HepG2 (cell line): ENCODE data around the gene PNKP. TPM values are rescaled to one million over a fixed set of nuclear protein-coding genes. Genes with fewer than 3 reads are reported as not detected.

Experiments
- ATAC-seq: fragments of 200-7000 bp; cut with Tn5 transposase; 3 replicates; pipeline ENCODE4 v1.9.1; 2020; ENCODE audit warnings: mild to moderate bottlenecking, moderate library complexity
- BruUV-seq: library from RNA; stranded (reverse); fragments of 400-500 nt; replicated peaks from 2 replicates; lab custom pipeline; 2021; lab: Mats Ljungman, UMichigan
- CTCF ChIA-PET: fragments of 300-600 bp; formaldehyde crosslinking; extraction: SDS; loops from one replicate; lab custom pipeline; 2021; ENCODE audit warnings: low total read pairs, inconsistent platforms, low intra/inter-chr PET ratio; lab: Yijun Ruan, JAX
- POLR2A ChIA-PET: fragments of 350-600 bp; sonication (Branson Sonifier 250); formaldehyde crosslinking; loops from one replicate; lab custom pipeline; 2020; ENCODE audit warnings: antibody characterized with exemption, inconsistent platforms; lab: Yijun Ruan, JAX
- DNase-seq: peaks from one replicate; pipeline ENCODE4 v3.0.0-alpha.2; 2015; ENCODE audit warnings: low spot score
- FAIRE-seq: peaks from 3 replicates; lab custom pipeline; 2011; peaks lifted over from hg19 to GRCh38; lab: Jason Lieb, UNC
- H2AFZ ChIP-seq: one replicate; pipeline ENCODE4 v1.6.1; 2011; ENCODE audit warnings: low read length, inconsistent platforms
- H3K27ac ChIP-seq: fragments of 300-600 bp; 3 replicates; pipeline ENCODE4 v1.8.0; 2011; ENCODE audit warnings: mixed run types, mild to moderate bottlenecking, mixed read lengths, low read length, inconsistent platforms; ENCODE audit not compliant: insufficient read depth; ENCODE audit errors: extremely low read length
- H3K27me3 ChIP-seq, 2 experiments: fragments of 200-600 bp in 1 of 2; 2 replicates in 1 of 2; 3 replicates in 1 of 2; pipeline versions ENCODE4 v1.6.0 to v1.8.0; 2011; ENCODE audit warnings: low read length in 2 of 2, mild to moderate bottlenecking in 2 of 2, moderate library complexity in 2 of 2, inconsistent platforms in 1 of 2; ENCODE audit not compliant: insufficient read depth in 2 of 2, control insufficient read depth in 1 of 2
- H3K36me3 ChIP-seq, 2 experiments: fragments of 200-600 bp in 1 of 2; replicated peaks in 1 of 2; 2 replicates in 1 of 2; 3 replicates in 1 of 2; pipeline versions ENCODE4 v1.5.1 to v1.8.0; 2011; ENCODE audit warnings: low read length in 2 of 2, inconsistent platforms in 1 of 2; ENCODE audit not compliant: insufficient read depth in 2 of 2, control insufficient read depth in 1 of 2
- H3K4me1 ChIP-seq: 2 replicates; pipeline ENCODE4 v1.5.1; 2012; ENCODE audit warnings: low read length, inconsistent platforms; ENCODE audit not compliant: insufficient read depth
- H3K4me2 ChIP-seq: 2 replicates; pipeline ENCODE4 v1.6.0; 2011; ENCODE audit warnings: low read depth, low read length, inconsistent platforms
- H3K4me3 ChIP-seq, 3 experiments: fragments of 200-600 bp in 1 of 3; sonication (generic), shearing (Covaris generic) in 1 of 3; replicated peaks in 1 of 3; 2 replicates each; pipeline ENCODE4 v1.5.1; 2011 to 2016; ENCODE audit warnings: low read length in 3 of 3, inconsistent platforms in 2 of 3, low read depth in 2 of 3, mild to moderate bottlenecking in 2 of 3, control low read depth in 1 of 3, mixed read lengths in 1 of 3; ENCODE audit not compliant: insufficient read depth in 1 of 3
- H3K79me2 ChIP-seq: one replicate; pipeline ENCODE4 v1.6.1; 2011; ENCODE audit warnings: low read length, inconsistent platforms; ENCODE audit not compliant: insufficient read depth
- H3K9ac ChIP-seq: 2 replicates; pipeline ENCODE4 v1.6.0; 2011; ENCODE audit warnings: mild to moderate bottlenecking, low read depth, low read length, inconsistent platforms; ENCODE audit not compliant: insufficient read depth
- H3K9me3 ChIP-seq: 2 replicates; pipeline ENCODE4 v1.5.1; 2012; ENCODE audit warnings: mild to moderate bottlenecking, low read length
- H4K20me1 ChIP-seq: 2 replicates; pipeline ENCODE4 v1.6.0; 2011; ENCODE audit warnings: inconsistent platforms, mild to moderate bottlenecking, low read length, moderate library complexity; ENCODE audit not compliant: insufficient read depth
- MAFF ChIP-seq: IDR thresholded peaks from 2 replicates; pipeline ENCODE4 v1.6.1; 2011; ENCODE audit warnings: low read depth, low read length, improper control_type of control experiment
- MAFK ChIP-seq, 2 experiments: IDR thresholded peaks in 1 of 2; conservative IDR thresholded peaks in 1 of 2; 2 replicates each; pipeline ENCODE4 v1.6.1; 2011; ENCODE audit warnings: improper control_type of control experiment in 2 of 2, low read length in 2 of 2
- SKIL ChIP-seq: sonication (generic); formaldehyde crosslinking; IDR thresholded peaks from 2 replicates; pipeline ENCODE4 v1.8.0; 2022; ENCODE audit warnings: missing genetic modification reagents, mild to moderate bottlenecking, moderate library complexity, borderline replicate concordance
- TBX2 ChIP-seq: sonication (generic); formaldehyde crosslinking; IDR thresholded peaks from 2 replicates; pipeline ENCODE4 v1.5.0; 2020; ENCODE audit warnings: missing genetic modification reagents, mild to moderate bottlenecking, borderline replicate concordance
- ZNF564 ChIP-seq: sonication (generic); formaldehyde crosslinking; IDR thresholded peaks from 2 replicates; pipeline ENCODE4 v1.8.1; 2023; ENCODE audit warnings: mild to moderate bottlenecking, missing genetic modification reagents
- ZNF878 ChIP-seq: sonication (generic); formaldehyde crosslinking; IDR thresholded peaks from 2 replicates; pipeline ENCODE4 v1.8.1; 2023; ENCODE audit warnings: mild to moderate bottlenecking, missing genetic modification reagents, moderate library complexity
- WGBS: methylation state at CpG from one replicate; pipeline ENCODE4 v1.1.6; 2017; ENCODE audit warnings: low lambda C conversion rate; 5-methylcytosine and 5-hydroxymethylcytosine counted together
- in situ Hi-C: cut with HindIII; loops from 2 replicates; pipeline ENCODE4 v1.10.0; 2017; ENCODE audit warnings: low pct_unique_long_range_greater_than_20kb; ENCODE audit not compliant: extremely low pct_ligation_motif_present
- intact Hi-C: fragments of 100-400 bp; cut with micrococcal nuclease; formaldehyde crosslinking; loops from one replicate; pipeline ENCODE4 v1.10.0; 2022; ENCODE audit not compliant: unreplicated experiment
- polyA plus RNA-seq, 8 experiments: library from polyadenylated mRNA; depleted of rRNA in 3 of 8; stranded (reverse) in 7 of 8; unstranded in 1 of 8; fragments of >200 nt; fragmentation: Illumina TruSeq in 4 of 8; extraction: Trizol in 4 of 8; gene quantifications; 2 replicates each; pipeline versions ENCODE4 v1.2.1 to v1.2.3, GENCODE V29; 2011 to 2016; ENCODE audit warnings: low read depth in 4 of 8, missing spikeins in 1 of 8, mixed read lengths in 1 of 8; ENCODE audit not compliant: insufficient read depth in 1 of 8
- total RNA-seq, 5 experiments: library from RNA; depleted of rRNA; stranded (reverse); fragments of >200 nt; fragmentation: Illumina TruSeq; extraction: Trizol; gene quantifications; 2 replicates each; pipeline ENCODE4 v1.2.3, GENCODE V29; 2016; ENCODE audit warnings: low read depth in 1 of 5

The PNKP gene
- total and polyA plus RNA-seq, 2 of the 13 experiments (the other 11 are each of a cell fraction or from before 2014, with no cell fraction given): 12.7 to 27.1 TPM

- TF ChIP-seq SKIL: no peak
Observed at GRCh38 chr19:49887037-49887664, 19.8 kb upstream of the PNKP start (continued).

GRCh38 chr19:49884760-49885159, 17.4 kb upstream of the PNKP start:
- intact Hi-C loops (no loop called here), in situ Hi-C loops (no loop called here)
- no peak overlapping the region for H3K4me2 ChIP-seq
- POLR2A ChIA-PET: no interaction called here
- CTCF ChIA-PET: no interaction called here
- no peaks in the 10 kb centered on the region for H3K27me3 ChIP-seq
- no peaks in the 10 kb centered on the region for H3K9me3 ChIP-seq
- DNase-seq (no peak), ATAC-seq (no peak), FAIRE-seq (no peak)
- H3K79me2 ChIP-seq: no peaks in the 10 kb centered on the region
- TF ChIP-seq TBX2: no peak
- TF ChIP-seq MAFF: peak; percentile 31; the same call in 1 of the 2 replicates
- TF ChIP-seq ZNF564 (CRISPR knock-in tag): no peak
- peak in 1 of 2 experiments; percentile 38; a peak in 3 of 4 replicates for TF ChIP-seq MAFK (conservative IDR thresholded peaks at IDR 0.05 in 1 of 2, IDR thresholded peaks at IDR 0.05 in 1 of 2; ENCODE audit: low read length in 2 of 2)
- no peak for TF ChIP-seq ZNF878 (CRISPR knock-in tag)
- peaks cover 20 to 50% of the 10 kb centered on the region in 2 experiments for H3K36me3 ChIP-seq
- no TSS peak for BruUV-seq
- H3K4me3 ChIP-seq: no peak overlapping the region
- no peak overlapping the region for H2AFZ ChIP-seq
- H3K4me1 ChIP-seq: 0 out of 2 replicates have a peak, but pooled peaks cover 7% of the 10 kb centered on the region
- 100% methylated on average over 3 of the region's 3 CpGs for WGBS
- H3K27ac ChIP-seq: no peak overlapping the region
- H4K20me1 ChIP-seq: no peaks in the 10 kb centered on the region; the same call in 1 of the 2 replicates
- no peak overlapping the region for H3K9ac ChIP-seq
